Bronchial epithelial cell (primary cell): Measurements from ENCODE around the gene ALOX12. TPM values are rescaled to one million over a fixed set of nuclear protein-coding genes. Genes with fewer than 3 reads are reported as not detected.

Experiments
- DNase-seq: peaks from one replicate; pipeline ENCODE4 v3.0.0-alpha.2; 2010; ENCODE audit warnings: low read depth
- FAIRE-seq: peaks from 2 replicates; lab custom pipeline; 2011; peaks lifted over from hg19 to GRCh38; lab: Jason Lieb, UNC
- H3K27me3 ChIP-seq: 2 replicates; pipeline ENCODE4 v1.5.1; 2011; ENCODE audit warnings: low read length; ENCODE audit not compliant: control insufficient read depth, insufficient read depth
- H3K36me3 ChIP-seq: 2 replicates; pipeline ENCODE4 v1.5.1; 2011; ENCODE audit warnings: low read length; ENCODE audit not compliant: control insufficient read depth, insufficient read depth
- H3K4me3 ChIP-seq: 2 replicates; pipeline ENCODE4 v1.5.1; 2011; ENCODE audit warnings: mild to moderate bottlenecking, low read depth, low read length, control low read depth
- CTCF ChIP-seq: IDR thresholded peaks from 2 replicates; pipeline ENCODE4 v1.5.1; 2011; ENCODE audit warnings: mild to moderate bottlenecking, moderate library complexity, low read length, control low read depth, inconsistent platforms; ENCODE audit not compliant: insufficient read depth, severe bottlenecking
- total RNA-seq: library from RNA; depleted of rRNA; stranded (reverse); fragments of >200 nt; gene quantifications from 2 replicates; pipeline ENCODE4 v1.2.1, GENCODE V29; 2014

Gene ALOX12
- total RNA-seq, 1 donor from 2014 or later: 0.26 TPM

- no peak overlapping the region for H3K4me3 ChIP-seq
- no peaks in the 10 kb centered on the region for H3K27me3 ChIP-seq
- FAIRE-seq (no peak), DNase-seq (peak; percentile 61)
- H3K36me3 ChIP-seq: peaks cover 15% of the 10 kb centered on the region
- peak; percentile 61 for TF ChIP-seq CTCF
Observed at GRCh38 chr17:7004398-7005253, 8.8 kb downstream of the ALOX12 start.

GRCh38 chr17:7005716-7006115 lies 9.9 kb downstream of the ALOX12 start:
- Histone ChIP-seq H3K4me3 (no peak overlapping the region), H3K36me3 (peaks cover 11% of the 10 kb centered on the region), H3K27me3 (no peaks in the 10 kb centered on the region)
- no peak for DNase-seq
- TF ChIP-seq CTCF: no peak
- FAIRE-seq: no peak

- no peak overlapping the region for H3K4me3 ChIP-seq
- H3K36me3 ChIP-seq: peaks cover 10% of the 10 kb centered on the region
- DNase-seq (no peak), FAIRE-seq (peak; percentile 58)
- no peak for TF ChIP-seq CTCF
- no peaks in the 10 kb centered on the region for H3K27me3 ChIP-seq
Observed at GRCh38 chr17:7007143-7007542, 11.3 kb downstream of the ALOX12 start.

GRCh38 chr17:7010523-7010922 lies 14.7 kb downstream of the ALOX12 start:
- FAIRE-seq: no peak
- no peak for DNase-seq
- Histone ChIP-seq H3K27me3 (no peaks in the 10 kb centered on the region), H3K36me3 (peaks cover 7% of the 10 kb centered on the region), H3K4me3 (no peak overlapping the region)
- no peak for TF ChIP-seq CTCF

GRCh38 chr17:7011415-7011814 lies 15.6 kb downstream of the ALOX12 start:
- H3K36me3 ChIP-seq: peaks cover 7% of the 10 kb centered on the region
- H3K4me3 ChIP-seq: peak overlapping the region; percentile 98
- TF ChIP-seq CTCF: no peak
- DNase-seq (no peak), FAIRE-seq (no peak)
- no peaks in the 10 kb centered on the region for H3K27me3 ChIP-seq
